Large intestine (tissue), 3 donors: ENCODE measurements around the gene DIAPH2. TPM values are rescaled to one million over a fixed set of nuclear protein-coding genes. Genes with fewer than 3 reads are reported as not detected.

Source experiments
- DNase-seq, 2 donors: peaks; one replicate each; pipeline versions ENCODE4 v3.0.0 to v3.0.0-alpha.2; 2013
- H3K27ac ChIP-seq: one replicate; pipeline ENCODE4 v1.5.1; 2013; ENCODE audit warnings: low read length
- H3K27me3 ChIP-seq: 2 replicates; pipeline ENCODE4 v1.6.1; 2013; ENCODE audit warnings: low read length; ENCODE audit not compliant: control insufficient read depth, insufficient read depth
- H3K36me3 ChIP-seq: 2 replicates; pipeline ENCODE4 v1.6.1; 2013; ENCODE audit warnings: low read length; ENCODE audit not compliant: control insufficient read depth, insufficient read depth
- H3K4me1 ChIP-seq: one replicate; pipeline ENCODE4 v1.6.1; 2013; ENCODE audit warnings: low read length; ENCODE audit not compliant: control insufficient read depth, insufficient read depth
- H3K4me3 ChIP-seq: one replicate; pipeline ENCODE4 v1.5.1; 2013; ENCODE audit warnings: low read length
- H3K9me3 ChIP-seq: one replicate; pipeline ENCODE4 v1.6.1; 2013; ENCODE audit warnings: mild to moderate bottlenecking, low read depth, low read length, moderate library complexity; ENCODE audit not compliant: control insufficient read depth
- WGBS: methylation state at CpG from one replicate; pipeline ENCODE4 v1.1.5; 2013; ENCODE audit warnings: low lambda C conversion rate; ENCODE audit not compliant: insufficient coverage; 5-methylcytosine and 5-hydroxymethylcytosine counted together
- polyA plus RNA-seq: library from polyadenylated mRNA; unstranded; fragments of 120-200 nt; gene quantifications from one replicate; pipeline ENCODE4 v1.2.1, GENCODE V29; 2013

The DIAPH2 gene
- polyA plus RNA-seq, 1 donor, result 10.3 TPM

- Histone ChIP-seq H3K4me1 (no peaks in the 10 kb centered on the region), H3K27me3 (no peaks in the 10 kb centered on the region), H3K9me3 (no peaks in the 10 kb centered on the region), H3K27ac (no peak overlapping the region), H3K4me3 (no peak overlapping the region), H3K36me3 (no peaks in the 10 kb centered on the region)
- WGBS, result no CpG with 5 or more reads among the region's 9 CpGs
- no peak for DNase-seq
These were observed 515.8 kb downstream of the DIAPH2 start for GRCh38 chrX:97200454-97200853.

GRCh38 chrX:97210501-97210900, 525.9 kb downstream of the DIAPH2 start:
- Histone ChIP-seq H3K27ac (no peak overlapping the region), H3K9me3 (no peaks in the 10 kb centered on the region), H3K4me1 (no peaks in the 10 kb centered on the region), H3K4me3 (no peak overlapping the region), H3K36me3 (no peaks in the 10 kb centered on the region), H3K27me3 (no peaks in the 10 kb centered on the region)
- DNase-seq, result no peak
- WGBS, result no CpG with 5 or more reads among the region's 2 CpGs

DNA sequence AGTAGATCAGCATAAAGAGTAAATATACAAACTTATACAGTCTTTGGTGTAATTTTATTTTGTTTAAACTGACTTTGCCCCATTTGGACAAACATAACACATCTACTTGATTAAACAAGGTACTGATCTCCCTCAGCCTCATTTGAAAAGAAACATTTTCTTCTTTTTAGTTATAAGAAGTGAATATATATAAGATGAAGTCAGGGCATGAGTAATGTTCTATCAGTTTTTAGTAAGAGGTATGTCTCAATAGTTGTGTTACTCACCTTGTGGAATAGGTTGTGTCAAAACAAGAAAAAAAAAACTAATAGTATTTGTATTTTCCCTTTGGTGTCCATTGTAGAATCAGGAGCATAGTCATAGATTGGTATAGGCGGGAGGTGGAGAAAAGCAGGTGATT, 526.4 kb downstream of the DIAPH2 start:
- no peaks in the 10 kb centered on the region for H3K36me3 ChIP-seq
- H3K4me3 ChIP-seq, result no peak overlapping the region
- no peaks in the 10 kb centered on the region for H3K27me3 ChIP-seq
- H3K9me3 ChIP-seq, result no peaks in the 10 kb centered on the region
- no CpG with 5 or more reads among the region's 1 CpG for WGBS
- no peaks in the 10 kb centered on the region for H3K4me1 ChIP-seq
- no peak overlapping the region for H3K27ac ChIP-seq
- DNase-seq, result no peak

DNA sequence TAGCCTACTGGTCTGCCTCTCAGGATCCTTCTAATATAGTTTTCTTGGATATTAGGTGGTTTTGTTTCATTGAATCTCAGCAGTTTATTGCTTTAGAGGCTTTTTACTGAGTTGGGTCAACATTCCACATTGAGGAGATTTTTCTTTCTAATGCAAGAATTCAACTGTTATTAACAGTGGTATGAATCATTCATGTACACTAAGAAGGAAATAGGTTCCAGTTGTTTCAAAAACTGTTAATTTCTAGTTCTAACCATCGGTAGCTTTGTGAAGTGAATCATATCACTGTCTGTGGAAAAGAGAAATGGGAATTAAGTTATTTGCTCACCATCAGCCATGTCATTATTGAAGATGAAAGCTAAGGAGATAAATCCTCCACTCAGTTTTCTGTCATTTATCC, 530.5 kb downstream of the DIAPH2 start:
- no peaks in the 10 kb centered on the region for H3K27me3 ChIP-seq
- no peak overlapping the region for H3K27ac ChIP-seq
- H3K9me3 ChIP-seq, result no peaks in the 10 kb centered on the region
- H3K4me3 ChIP-seq, result no peak overlapping the region
- H3K4me1 ChIP-seq, result no peaks in the 10 kb centered on the region
- WGBS, result no CpG with 5 or more reads among the region's 1 CpG
- H3K36me3 ChIP-seq, result no peaks in the 10 kb centered on the region
- no peak for DNase-seq

DNA sequence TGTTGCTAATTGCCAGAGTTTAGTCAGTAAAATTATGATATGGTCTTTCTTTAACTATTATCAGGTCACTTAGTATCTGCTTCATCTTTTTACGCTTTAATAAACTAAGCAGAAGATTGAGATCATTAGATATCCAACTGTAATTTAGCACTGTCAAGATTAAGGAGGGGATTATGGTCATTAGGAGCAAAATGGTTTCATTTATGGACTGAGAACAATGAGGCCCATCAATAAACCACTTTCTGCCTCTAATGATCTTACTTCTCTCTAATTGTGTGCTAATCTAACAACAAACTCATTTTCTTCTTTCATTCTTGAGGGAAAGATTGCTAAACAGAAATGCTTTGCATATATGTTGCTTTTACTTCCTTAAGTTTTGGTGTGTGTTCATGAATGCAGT, 539.5 kb downstream of the DIAPH2 start:
- Histone ChIP-seq H3K4me1 (no peaks in the 10 kb centered on the region), H3K4me3 (no peak overlapping the region), H3K36me3 (no peaks in the 10 kb centered on the region), H3K27ac (no peak overlapping the region), H3K9me3 (no peaks in the 10 kb centered on the region), H3K27me3 (no peaks in the 10 kb centered on the region)
- no peak for DNase-seq
- no CpG with 5 or more reads among the region's 1 CpG for WGBS

GRCh38 chrX:97229318-97229717, 544.7 kb downstream of the DIAPH2 start:
- H3K27me3 ChIP-seq, result no peaks in the 10 kb centered on the region
- no peaks in the 10 kb centered on the region for H3K4me1 ChIP-seq
- H3K36me3 ChIP-seq, result no peaks in the 10 kb centered on the region
- H3K9me3 ChIP-seq, result no peaks in the 10 kb centered on the region
- no peak overlapping the region for H3K27ac ChIP-seq
- DNase-seq, result no peak
- H3K4me3 ChIP-seq, result no peak overlapping the region

DNA sequence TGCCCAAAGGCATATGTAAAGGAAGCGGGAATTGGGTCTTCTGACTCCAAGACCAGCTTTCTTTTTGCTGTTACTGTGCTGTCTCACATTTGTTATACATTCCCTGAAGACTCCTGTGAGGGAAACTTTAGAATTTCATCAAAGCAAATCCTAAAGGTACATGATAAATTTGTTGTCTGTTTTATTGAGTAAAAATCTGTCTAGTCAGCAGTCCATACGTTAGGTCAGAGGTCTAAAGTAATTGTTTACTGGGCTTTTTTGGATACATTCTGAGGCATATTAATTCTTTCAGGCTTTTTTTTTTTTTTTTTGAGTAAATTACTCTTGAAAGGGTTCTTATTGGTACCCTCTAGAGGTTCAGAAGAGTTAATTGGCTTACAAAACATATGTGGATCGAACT, 546.3 kb downstream of the DIAPH2 start:
- Histone ChIP-seq H3K9me3 (no peaks in the 10 kb centered on the region), H3K4me1 (no peaks in the 10 kb centered on the region), H3K36me3 (no peaks in the 10 kb centered on the region), H3K27me3 (no peaks in the 10 kb centered on the region), H3K4me3 (no peak overlapping the region), H3K27ac (no peak overlapping the region)
- DNase-seq, result no peak
- WGBS, result no CpG with 5 or more reads among the region's 3 CpGs

- WGBS, result no CpG with 5 or more reads among the region's 3 CpGs
- no peaks in the 10 kb centered on the region for H3K27me3 ChIP-seq
- DNase-seq, result no peak
These were observed 549.9 kb downstream of the DIAPH2 start for GRCh38 chrX:97234471-97235081.

GRCh38 chrX:97238632-97239031, 554.0 kb downstream of the DIAPH2 start:
- H3K4me1 ChIP-seq, result no peaks in the 10 kb centered on the region
- no CpG with 5 or more reads among the region's 5 CpGs for WGBS
- H3K27ac ChIP-seq, result no peak overlapping the region
- H3K9me3 ChIP-seq, result no peaks in the 10 kb centered on the region
- no peaks in the 10 kb centered on the region for H3K27me3 ChIP-seq
- H3K36me3 ChIP-seq, result no peaks in the 10 kb centered on the region
- DNase-seq, result no peak
- H3K4me3 ChIP-seq, result no peak overlapping the region

More at GRCh38 chrX:97234471-97235081, 549.9 kb downstream of the DIAPH2 start:
- Histone ChIP-seq H3K4me1 (no peaks in the 10 kb centered on the region), H3K36me3 (no peaks in the 10 kb centered on the region), H3K27ac (no peak overlapping the region), H3K9me3 (no peaks in the 10 kb centered on the region), H3K4me3 (no peak overlapping the region)

DNA sequence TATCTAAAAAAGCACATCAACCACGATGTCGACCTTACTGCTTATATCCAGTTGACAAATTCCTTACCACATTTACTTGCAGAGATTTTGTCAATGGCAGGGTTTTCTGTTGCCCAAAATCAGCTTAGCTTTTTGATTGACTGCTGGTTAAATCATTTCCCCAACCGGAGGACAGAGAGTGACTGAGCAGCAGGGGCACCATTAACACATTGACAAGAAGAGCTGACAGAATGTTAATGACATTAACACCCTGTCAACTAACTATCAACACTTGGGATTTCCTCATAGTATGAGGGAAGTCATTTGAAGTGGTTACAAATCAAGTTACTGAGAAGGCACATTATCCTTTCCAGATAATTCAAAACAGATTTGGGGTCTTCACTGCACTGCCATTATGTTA, 567.5 kb downstream of the DIAPH2 start:
- H3K9me3 ChIP-seq, result no peaks in the 10 kb centered on the region
- H3K27ac ChIP-seq, result no peak overlapping the region
- H3K27me3 ChIP-seq, result no peaks in the 10 kb centered on the region
- no peak overlapping the region for H3K4me3 ChIP-seq
- no peak for DNase-seq
- H3K4me1 ChIP-seq, result no peaks in the 10 kb centered on the region
- no peaks in the 10 kb centered on the region for H3K36me3 ChIP-seq
- no CpG with 5 or more reads among the region's 3 CpGs for WGBS

- DNase-seq, result no peak
- no peak overlapping the region for H3K27ac ChIP-seq
- H3K9me3 ChIP-seq, result no peaks in the 10 kb centered on the region
- H3K4me3 ChIP-seq, result no peak overlapping the region
- WGBS, result no CpG with 5 or more reads among the region's 5 CpGs
- H3K4me1 ChIP-seq, result no peaks in the 10 kb centered on the region
- no peaks in the 10 kb centered on the region for H3K36me3 ChIP-seq
- no peaks in the 10 kb centered on the region for H3K27me3 ChIP-seq
These were observed 576.0 kb downstream of the DIAPH2 start for GRCh38 chrX:97260679-97261078.
